K562 (cell line): ENCODE data around the gene PRDM10. TPM values are rescaled to one million over a fixed set of nuclear protein-coding genes. Genes with fewer than 3 reads are reported as not detected.
A peak's percentile ranks its signal among the peaks of the same experiment; 100 is the strongest.

ENCODE experiments used
- CBX8 ChIP-seq: fragments of 200-600 bp; sonication (generic); IDR thresholded peaks from 2 replicates; pipeline ENCODE4 v1.6.1; 2012; ENCODE audit warnings: borderline replicate concordance, mixed run types, low read depth, mild to moderate bottlenecking, moderate library complexity, mixed read lengths, low read length, control low read depth, inconsistent platforms; ENCODE audit not compliant: poor library complexity, severe bottlenecking; ENCODE audit errors: extremely low read depth
- COPS2 ChIP-seq: fragments of 450-650 bp; conservative IDR thresholded peaks from 2 replicates; pipeline ENCODE4 v1.6.1; 2016; ENCODE audit warnings: mild to moderate bottlenecking, moderate library complexity
- CREB3 ChIP-seq: fragments of 450-650 bp; conservative IDR thresholded peaks from 2 replicates; pipeline ENCODE4 v1.6.1; 2016; ENCODE audit warnings: missing genetic modification characterization, low read depth, mild to moderate bottlenecking, missing compliant biosample characterization, moderate library complexity
- ESRRB ChIP-seq: fragments of 250-450 bp; sonication (Bioruptor Pico); IDR thresholded peaks from 2 replicates; pipeline ENCODE4 v1.5.0; 2020; ENCODE audit warnings: mild to moderate bottlenecking, moderate library complexity, borderline replicate concordance
- JUND ChIP-seq, 2 experiments: IDR thresholded peaks; 2 replicates in 1 of 2; 3 replicates in 1 of 2; pipeline ENCODE4 v1.6.1; 2011; ENCODE audit warnings: borderline replicate concordance in 2 of 2, low read depth in 2 of 2, low read length in 2 of 2, improper control_type of control experiment in 1 of 2, missing biosample characterization in 1 of 2, missing genetic modification characterization in 1 of 2, missing genetic modification reagents in 1 of 2
- PML ChIP-seq: IDR thresholded peaks from 2 replicates; pipeline ENCODE4 v1.6.1; 2012; ENCODE audit warnings: low read length, inconsistent platforms
- POU5F1 ChIP-seq: fragments of 150-350 bp; IDR thresholded peaks from 2 replicates; pipeline ENCODE4 v1.6.1; 2014; ENCODE audit warnings: borderline replicate concordance, low read length, low read depth, mild to moderate bottlenecking; ENCODE audit not compliant: partially characterized antibody
- RBM17 ChIP-seq: fragments of 200-400 bp; formaldehyde crosslinking; IDR thresholded peaks from 2 replicates; pipeline ENCODE4 v1.6.1; 2017; ENCODE audit warnings: low read depth, mild to moderate bottlenecking, low read length, borderline replicate concordance
- SAFB ChIP-seq: fragments of 200-400 bp; formaldehyde crosslinking; IDR thresholded peaks from 2 replicates; pipeline ENCODE4 v1.6.1; 2017; ENCODE audit warnings: low read depth, low read length, borderline replicate concordance
- SIN3A ChIP-seq, 2 experiments: fragments of 150-350 bp in 1 of 2; IDR thresholded peaks; 2 replicates each; pipeline ENCODE4 v1.6.1; 2011 to 2016; ENCODE audit warnings: borderline replicate concordance in 2 of 2, low read depth in 2 of 2, low read length in 2 of 2, mild to moderate bottlenecking in 2 of 2, moderate library complexity in 2 of 2; ENCODE audit not compliant: control insufficient read depth in 1 of 2
- SMARCE1 ChIP-seq: fragments of 450-650 bp; IDR thresholded peaks from 2 replicates; pipeline ENCODE4 v1.7.1; 2016; ENCODE audit warnings: mild to moderate bottlenecking
- TCF15 ChIP-seq: fragments of 250-450 bp; sonication (Bioruptor Pico); IDR thresholded peaks from 2 replicates; pipeline ENCODE4 v1.8.0; 2022; ENCODE audit warnings: moderate library complexity, mild to moderate bottlenecking, inconsistent platforms
- TRIM24 ChIP-seq, 2 experiments: fragments of 450-650 bp; IDR thresholded peaks; 2 replicates each; pipeline ENCODE4 v1.6.1; 2016
- ZBTB7A ChIP-seq: IDR thresholded peaks from 2 replicates; pipeline ENCODE4 v1.6.1; 2011; ENCODE audit warnings: low read depth, mild to moderate bottlenecking, low read length, moderate library complexity, borderline replicate concordance; ENCODE audit not compliant: control insufficient read depth
- ZNF184 ChIP-seq: sonication (generic); formaldehyde crosslinking; IDR thresholded peaks from 2 replicates; pipeline ENCODE4 v1.5.0; 2020; ENCODE audit warnings: missing genetic modification reagents
- ZNF592 ChIP-seq: fragments of 450-650 bp; IDR thresholded peaks from 2 replicates; pipeline ENCODE4 v1.6.1; 2017; ENCODE audit warnings: antibody characterized with exemption, mild to moderate bottlenecking
- ZZZ3 ChIP-seq: fragments of 450-650 bp; IDR thresholded peaks from 2 replicates; pipeline ENCODE4 v1.6.1; 2016; ENCODE audit warnings: antibody characterized with exemption, mild to moderate bottlenecking, moderate library complexity
- polyA plus RNA-seq, 8 experiments: library from polyadenylated mRNA; depleted of rRNA in 4 of 8; stranded (reverse) in 5 of 8; unstranded in 3 of 8; fragments of >200 nt; fragmentation: Nextera tagmentation in 2 of 8; fragmentation: Illumina TruSeq in 1 of 8; extraction: Ambion mirVana in 2 of 8; extraction: Trizol in 1 of 8; gene quantifications; 2 replicates each; pipeline versions ENCODE4 v1.2.1 to v1.2.3, GENCODE V29; 2011 to 2014; ENCODE audit warnings: inconsistent platforms in 1 of 8, missing spikeins in 1 of 8
- total RNA-seq, 7 experiments: library from RNA; depleted of rRNA in 6 of 7; stranded (reverse); fragments of >200 nt in 6 of 7; fragmentation: Illumina TruSeq in 2 of 7; extraction: Trizol in 2 of 7; gene quantifications; 2 replicates each; pipeline versions ENCODE4 v1.2.1 to v1.2.3, GENCODE V29; 2011 to 2021; ENCODE audit warnings: low replicate concordance in 1 of 7

Gene PRDM10
- total and polyA plus RNA-seq, 9 of the 15 experiments (the other 6 are each of a cell fraction or from before 2014, with no cell fraction given), result 0.89 to 9.3 (median 4.5) TPM

- TF ChIP-seq JUND (IDR thresholded peaks at IDR 0.05; ENCODE audit: borderline replicate concordance, low read depth, low read length) (peak; percentile 90), JUND (tag; IDR thresholded peaks at IDR 0.05; ENCODE audit: borderline replicate concordance, low read depth, low read length) (peak; percentile 56; the same call in 1 of the 3 replicates), ZNF592 (peak; percentile 55; the same call in 1 of the 2 replicates), CBX8 (no peak), SIN3A (IDR thresholded peaks at IDR 0.05; ENCODE audit: borderline replicate concordance in 2 of 2, control insufficient read depth in 1 of 2, low read depth in 2 of 2, low read length in 2 of 2) (peak in 1 of 2 experiments; percentile 74; a peak in 2 of 4 replicates), SAFB (peak; percentile 34; the same call in 1 of the 2 replicates), POU5F1 (no peak), TCF15 (no peak), ESRRB (no peak), PML (peak; percentile 74), TRIM24 (IDR thresholded peaks at IDR 0.05) (no peak; a peak in 1 of 4 replicates), COPS2 (no peak), CREB3 (tag) (no peak), ZBTB7A (peak; percentile 94), RBM17 (no peak), ZNF184 (CRISPR knock-in tag) (no peak), ZZZ3 (no peak), SMARCE1 (peak; percentile 75)
Measured at GRCh38 chr11:130002846-130003716, 446 bp upstream of the PRDM10 start (continued).
